Neuronal stem cell (in vitro differentiated cells): ENCODE data around the gene CHST11.

Source experiments
- DNase-seq: peaks from one replicate; pipeline ENCODE4 v3.0.0-alpha.2; 2013; ENCODE audit warnings: low spot score
- H2AFZ ChIP-seq: one replicate; pipeline ENCODE4 v1.6.1; 2013; ENCODE audit warnings: mild to moderate bottlenecking, low read length, inconsistent platforms
- H2AK5ac ChIP-seq: 2 replicates; pipeline ENCODE4 v1.6.1; 2013; ENCODE audit warnings: low read depth, mild to moderate bottlenecking, inconsistent platforms, low read length, moderate library complexity, mixed read lengths
- H2BK120ac ChIP-seq: 2 replicates; pipeline ENCODE4 v1.6.1; 2013; ENCODE audit warnings: low read depth, mild to moderate bottlenecking, inconsistent platforms, low read length, moderate library complexity, mixed read lengths
- H2BK12ac ChIP-seq: one replicate; pipeline ENCODE4 v1.6.1; 2013; ENCODE audit warnings: low read length, inconsistent platforms
- H2BK15ac ChIP-seq: 2 replicates; pipeline ENCODE4 v1.6.1; 2013; ENCODE audit warnings: mild to moderate bottlenecking, low read length, inconsistent platforms, mixed read lengths
- H2BK5ac ChIP-seq: one replicate; pipeline ENCODE4 v1.6.1; 2013; ENCODE audit warnings: inconsistent platforms, mild to moderate bottlenecking, low read length, moderate library complexity
- H3K14ac ChIP-seq: one replicate; pipeline ENCODE4 v1.6.1; 2013; ENCODE audit warnings: low read length, inconsistent platforms
- H3K18ac ChIP-seq: 2 replicates; pipeline ENCODE4 v1.6.1; 2013; ENCODE audit warnings: low read length, inconsistent platforms
- H3K23ac ChIP-seq: 2 replicates; pipeline ENCODE4 v1.6.1; 2013; ENCODE audit warnings: low read depth, mild to moderate bottlenecking, mixed read lengths, low read length, inconsistent platforms; ENCODE audit not compliant: poor library complexity
- H3K27ac ChIP-seq: replicated peaks from 3 replicates; pipeline ENCODE4 v1.5.1; 2013; ENCODE audit warnings: low read length, inconsistent platforms
- H3K27me3 ChIP-seq, 3 experiments: 2 replicates each; pipeline ENCODE4 v1.6.1; 2013; ENCODE audit warnings: low read length in 3 of 3, mild to moderate bottlenecking in 2 of 3, inconsistent platforms in 1 of 3, low read depth in 1 of 3, mixed read lengths in 1 of 3, moderate library complexity in 1 of 3; ENCODE audit not compliant: control insufficient read depth in 3 of 3, insufficient read depth in 3 of 3
- H3K36me3 ChIP-seq, 2 donors: replicated peaks in 1 of 2; 2 replicates each; pipeline ENCODE4 v1.6.1; 2013; ENCODE audit warnings: low read length in 2 of 2; ENCODE audit not compliant: control insufficient read depth in 2 of 2, insufficient read depth in 2 of 2
- H3K4ac ChIP-seq: 2 replicates; pipeline ENCODE4 v1.6.1; 2013; ENCODE audit warnings: inconsistent platforms, mild to moderate bottlenecking, low read length, moderate library complexity
- H3K4me1 ChIP-seq, 2 donors: 1 replicate in 1 of 2; 2 replicates in 1 of 2; pipeline ENCODE4 v1.6.1; 2013; ENCODE audit warnings: low read length in 2 of 2, low read depth in 1 of 2; ENCODE audit not compliant: control insufficient read depth in 2 of 2, insufficient read depth in 1 of 2
- H3K4me2 ChIP-seq: one replicate; pipeline ENCODE4 v1.6.1; 2013; ENCODE audit warnings: mild to moderate bottlenecking, low read length, inconsistent platforms; ENCODE audit not compliant: insufficient read depth, poor library complexity, severe bottlenecking
- H3K4me3 ChIP-seq, 2 donors: 2 replicates each; pipeline ENCODE4 v1.5.1; 2013; ENCODE audit warnings: low read length in 2 of 2, mild to moderate bottlenecking in 2 of 2, inconsistent platforms in 1 of 2, moderate library complexity in 1 of 2
- H3K79me1 ChIP-seq: one replicate; pipeline ENCODE4 v1.6.1; 2013; ENCODE audit warnings: low read depth, mild to moderate bottlenecking, inconsistent platforms, low read length, moderate library complexity
- H3K9ac ChIP-seq: one replicate; pipeline ENCODE4 v1.6.1; 2013; ENCODE audit warnings: mild to moderate bottlenecking, low read depth, low read length, inconsistent platforms; ENCODE audit not compliant: poor library complexity
- H3K9me3 ChIP-seq, 2 donors: replicated peaks in 1 of 2; 2 replicates each; pipeline versions ENCODE3 to v1.6.1; 2013; ENCODE audit warnings: low read length in 2 of 2, mild to moderate bottlenecking in 2 of 2, inconsistent platforms in 1 of 2, low read depth in 1 of 2, mixed read lengths in 1 of 2, moderate library complexity in 1 of 2; ENCODE audit not compliant: control insufficient read depth in 2 of 2, insufficient read depth in 1 of 2
- H4K8ac ChIP-seq: one replicate; pipeline ENCODE4 v1.6.1; 2013; ENCODE audit warnings: low read depth, mild to moderate bottlenecking, inconsistent platforms, low read length, moderate library complexity
- H4K91ac ChIP-seq: one replicate; pipeline ENCODE4 v1.6.1; 2013; ENCODE audit warnings: low read length, low read depth, mild to moderate bottlenecking, inconsistent platforms; ENCODE audit not compliant: poor library complexity
- WGBS, 2 donors: extraction: QIAGEN DNeasy Blood & Tissue Kit; methylation state at CpG; one replicate each; pipeline ENCODE4 v1.1.7; 2013; ENCODE audit warnings: missing lambda C conversion rate in 2 of 2, mixed read lengths in 1 of 2; ENCODE audit not compliant: insufficient read length in 2 of 2, insufficient replicate concordance in 1 of 2; ENCODE audit errors: extremely low coverage in 2 of 2; 5-methylcytosine and 5-hydroxymethylcytosine counted together

CHST11 gene

GRCh38 chr12:104533134-104533533 is 76.4 kb downstream of the CHST11 start:
- no peak overlapping the region for H3K14ac ChIP-seq
- no peak overlapping the region for H3K27ac ChIP-seq
- no peak overlapping the region for H2BK120ac ChIP-seq
- no peak overlapping the region for H2AFZ ChIP-seq
- no CpG with 5 or more reads among the region's 2 CpGs for WGBS, 2 donors
- H3K79me1 ChIP-seq = no peaks in the 10 kb centered on the region
- H2BK5ac ChIP-seq = no peak overlapping the region
- H2BK12ac ChIP-seq = no peak overlapping the region
- peaks cover 5 to 12% of the 10 kb centered on the region in 2 donors for H3K4me1 ChIP-seq
- no peak overlapping the region for H3K23ac ChIP-seq
- H3K4me3 ChIP-seq = no peak overlapping the region
- H3K27me3 ChIP-seq = no peaks in the 10 kb centered on the region
- H4K91ac ChIP-seq = no peak overlapping the region
- no peak overlapping the region for H2AK5ac ChIP-seq
- H3K4me2 ChIP-seq = no peak overlapping the region
- H2BK15ac ChIP-seq = no peak overlapping the region
- no peaks in the 10 kb centered on the region for H3K36me3 ChIP-seq
- no peak overlapping the region for H4K8ac ChIP-seq
- no peak overlapping the region for H3K18ac ChIP-seq
- no peak for DNase-seq
- peaks cover 0 to 3% of the 10 kb centered on the region in 2 donors for H3K9me3 ChIP-seq
- no peak overlapping the region for H3K9ac ChIP-seq
- no peak overlapping the region for H3K4ac ChIP-seq

DNA sequence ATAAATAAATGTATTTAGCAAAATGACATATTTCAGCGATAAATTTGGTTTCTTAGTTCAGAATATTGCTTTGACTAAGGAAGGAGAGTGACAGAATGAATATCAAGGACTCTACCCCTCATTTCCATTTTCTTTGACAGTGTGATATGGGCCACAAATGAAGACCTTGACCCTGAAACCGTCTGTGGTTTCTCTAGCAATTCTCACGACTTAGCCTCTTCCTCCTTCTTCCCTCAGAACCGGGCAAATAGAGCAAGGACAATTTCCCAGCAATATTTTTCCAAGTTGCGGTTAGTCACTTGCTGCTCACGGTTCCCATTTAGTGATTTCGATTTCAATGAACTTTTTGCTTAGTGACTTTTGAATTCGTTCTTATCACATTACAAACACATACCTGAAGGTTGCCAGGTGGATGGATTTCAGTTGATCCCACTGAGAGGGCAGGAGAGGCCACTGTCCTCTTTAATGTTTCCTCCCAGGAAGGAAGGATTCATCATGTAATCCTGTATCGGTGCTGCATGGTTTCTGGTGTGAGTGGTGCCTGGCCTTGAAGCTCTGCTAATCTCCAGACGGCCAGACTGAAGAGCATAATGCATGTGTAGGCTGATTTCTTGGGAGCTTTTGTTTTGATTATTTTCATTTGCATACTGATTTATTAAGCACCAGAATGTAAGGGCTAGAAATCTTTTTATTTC is 77.6 kb downstream of the CHST11 start:
- H3K9ac ChIP-seq = no peak overlapping the region
- no peak overlapping the region for H2BK5ac ChIP-seq
- no peak overlapping the region for H2AFZ ChIP-seq
- no peak overlapping the region for H2BK15ac ChIP-seq
- H3K23ac ChIP-seq = no peak overlapping the region
- no peaks in the 10 kb centered on the region for H3K79me1 ChIP-seq
- 100% methylated on average over 1 of the region's 10 CpGs; no CpG with 5 or more reads in 1 of the 2 donors for WGBS, 2 donors
- no peak overlapping the region for H4K91ac ChIP-seq
- H3K4me2 ChIP-seq = no peak overlapping the region
- no peak overlapping the region for H4K8ac ChIP-seq
- H3K14ac ChIP-seq = no peak overlapping the region
- no peak overlapping the region for H3K4me3 ChIP-seq
- no peak for DNase-seq
- no peaks in the 10 kb centered on the region for H3K36me3 ChIP-seq
- no peaks in the 10 kb centered on the region for H3K27me3 ChIP-seq
- no peak overlapping the region for H2AK5ac ChIP-seq
- no peak overlapping the region for H2BK120ac ChIP-seq
- no peak overlapping the region for H2BK12ac ChIP-seq
- no peak overlapping the region for H3K18ac ChIP-seq
- no peak overlapping the region for H3K4ac ChIP-seq
- peaks cover 0 to 3% of the 10 kb centered on the region in 2 donors for H3K9me3 ChIP-seq
- H3K4me1 ChIP-seq = peaks cover 5 to 12% of the 10 kb centered on the region in 2 donors
- H3K27ac ChIP-seq = no peak overlapping the region

GRCh38 chr12:104534857-104535248 is 78.1 kb downstream of the CHST11 start:
- Histone ChIP-seq H3K4me2 (no peak overlapping the region), H2AK5ac (no peak overlapping the region), H3K14ac (no peak overlapping the region), H3K4ac (no peak overlapping the region), H3K23ac (no peak overlapping the region), H2BK15ac (no peak overlapping the region), H4K8ac (no peak overlapping the region), H2AFZ (no peak overlapping the region), H3K4me3 (no peak overlapping the region), H2BK12ac (no peak overlapping the region), H3K9ac (no peak overlapping the region), H3K9me3 (no peaks in the 10 kb centered on the region), H4K91ac (no peak overlapping the region), H3K27me3 (no peaks in the 10 kb centered on the region), H3K27ac (no peak overlapping the region), H3K4me1 (peaks cover 5 to 12% of the 10 kb centered on the region in 2 donors), H2BK5ac (no peak overlapping the region), H3K18ac (no peak overlapping the region), H3K36me3 (no peaks in the 10 kb centered on the region), H2BK120ac (no peak overlapping the region), H3K79me1 (no peaks in the 10 kb centered on the region)
- DNase-seq = no peak
- WGBS, 2 donors = no CpG with 5 or more reads among the region's 3 CpGs

DNA sequence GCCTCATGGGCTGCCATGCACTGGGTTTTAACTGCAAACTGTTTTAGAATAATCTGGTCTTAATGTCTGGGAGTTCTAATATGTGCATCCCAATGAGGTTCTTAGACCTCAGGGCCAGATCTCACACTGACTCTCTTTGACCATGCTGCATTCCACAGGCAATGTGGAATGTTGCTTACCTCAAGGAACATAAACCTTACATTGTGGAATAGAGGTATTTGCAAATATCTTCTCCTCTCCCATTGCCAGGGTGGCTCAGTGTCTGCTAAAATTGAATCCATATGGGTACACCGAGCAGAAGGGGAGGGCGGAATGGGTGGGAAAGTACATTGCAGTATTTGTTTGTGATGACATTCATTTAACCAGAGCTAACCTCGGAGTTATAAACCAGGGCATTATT is 78.6 kb downstream of the CHST11 start:
- no peak for DNase-seq
- Histone ChIP-seq H3K4ac (no peak overlapping the region), H3K79me1 (no peaks in the 10 kb centered on the region), H2AK5ac (no peak overlapping the region), H3K23ac (no peak overlapping the region), H2BK5ac (no peak overlapping the region), H3K4me3 (no peak overlapping the region), H3K27ac (no peak overlapping the region), H3K4me1 (peaks cover 5 to 12% of the 10 kb centered on the region in 2 donors), H2AFZ (no peak overlapping the region), H4K8ac (no peak overlapping the region), H3K36me3 (no peaks in the 10 kb centered on the region), H3K4me2 (no peak overlapping the region), H4K91ac (no peak overlapping the region), H3K18ac (no peak overlapping the region), H2BK12ac (no peak overlapping the region), H3K27me3 (no peaks in the 10 kb centered on the region), H2BK120ac (no peak overlapping the region), H3K9me3 (no peaks in the 10 kb centered on the region), H3K9ac (no peak overlapping the region), H2BK15ac (no peak overlapping the region), H3K14ac (no peak overlapping the region)
- WGBS, 2 donors = no CpG with 5 or more reads among the region's 3 CpGs
